Kidney (tissue), 14 donors: Measurements from ENCODE around the gene ZNF627. TPM values are rescaled to one million over a fixed set of nuclear protein-coding genes. Genes with fewer than 3 reads are reported as not detected.
"Not testable (repeated sequence)": the region's sequence is repeated elsewhere in the genome, so short reads cannot be mapped to it uniquely, and the experiment has no call there.

Experiments
- DNase-seq, 5 donors: peaks; one replicate each; pipeline ENCODE4 v3.0.0-alpha.2; 2013 to 2020
- FAIRE-seq: peaks from 2 replicates; lab custom pipeline; 2012; peaks lifted over from hg19 to GRCh38; lab: Jason Lieb, UNC
- H3K27ac ChIP-seq, 2 donors: one replicate each; pipeline ENCODE4 v1.7.0; 2013; ENCODE audit warnings: low read depth in 2 of 2, low read length in 2 of 2, inconsistent platforms in 1 of 2
- H3K27me3 ChIP-seq: one replicate; pipeline ENCODE4 v1.7.1; 2013; ENCODE audit warnings: low read length, inconsistent platforms; ENCODE audit not compliant: control insufficient read depth, insufficient read depth
- H3K36me3 ChIP-seq, 3 donors: one replicate each; pipeline versions ENCODE4 v1.7.0 to v1.7.1; 2013; ENCODE audit warnings: low read length in 3 of 3, control low read depth in 1 of 3, inconsistent platforms in 1 of 3; ENCODE audit not compliant: insufficient read depth in 3 of 3, control insufficient read depth in 2 of 3
- H3K4me1 ChIP-seq, 3 donors: one replicate each; pipeline versions ENCODE4 v1.7.0 to v1.7.1; 2013; ENCODE audit warnings: low read length in 3 of 3, inconsistent platforms in 1 of 3, low read depth in 1 of 3; ENCODE audit not compliant: control insufficient read depth in 2 of 3, insufficient read depth in 2 of 3
- H3K4me3 ChIP-seq, 3 donors: one replicate each; pipeline versions ENCODE4 v1.7.0 to v1.8.1; 2013; ENCODE audit warnings: low read length in 3 of 3, control low read depth in 1 of 3, inconsistent platforms in 1 of 3
- H3K9ac ChIP-seq, 3 donors: one replicate each; pipeline versions ENCODE4 v1.7.0 to v1.7.1; 2013; ENCODE audit warnings: low read length in 3 of 3, control low read depth in 1 of 3, inconsistent platforms in 1 of 3
- H3K9me3 ChIP-seq, 3 donors: one replicate each; pipeline versions ENCODE4 v1.7.0 to v1.7.1; 2013; ENCODE audit warnings: low read length in 3 of 3, control low read depth in 1 of 3, inconsistent platforms in 1 of 3; ENCODE audit not compliant: control insufficient read depth in 2 of 3, insufficient read depth in 1 of 3
- intact Hi-C: fragments of 100-400 bp; cut with DNase I; formaldehyde crosslinking; loops from one replicate; pipeline ENCODE4 v1.11.1; 2022
- polyA plus RNA-seq: library from polyadenylated mRNA; stranded (reverse); fragments of 350-450 nt; fragmentation: Illumina TruSeq; extraction: RNeasy Lipid Tissue Mini Kit (QIAGEN cat#74804); gene quantifications from one replicate; pipeline ENCODE4 v1.2.3, GENCODE V29; 2014; ENCODE audit warnings: low read depth, low replicate concordance; ENCODE audit not compliant: insufficient read depth
- total RNA-seq: library from RNA; stranded (reverse); fragmentation: NEBNext Ultra II Directional; extraction: Animal tissue kit (Norgen Biotek cat#: 25700); gene quantifications from one replicate; pipeline ENCODE4 v1.2.1, GENCODE V29; 2021
- TF ChIP-seq, protein P1 (sequence below): IDR thresholded peaks from 3 replicates; pipeline ENCODE4 v1.5.1; 2012; ENCODE audit warnings: mild to moderate bottlenecking, moderate library complexity, borderline replicate concordance; ENCODE audit not compliant: insufficient read depth; ENCODE audit errors: extremely low read depth
- donor health status: control.
- donor health status: control.
- donor health status: control.
- donor health status: control.
- donor health status: control.
- donor health status: DM: yes; HTN: yes; CAD: no.
- donor health status: Normal renal cell carcinoma (clear cell type).

Gene ZNF627
- total and polyA plus RNA-seq, 2 donors from 2014 or later: 8.4 to 20.8 TPM

DNA sequence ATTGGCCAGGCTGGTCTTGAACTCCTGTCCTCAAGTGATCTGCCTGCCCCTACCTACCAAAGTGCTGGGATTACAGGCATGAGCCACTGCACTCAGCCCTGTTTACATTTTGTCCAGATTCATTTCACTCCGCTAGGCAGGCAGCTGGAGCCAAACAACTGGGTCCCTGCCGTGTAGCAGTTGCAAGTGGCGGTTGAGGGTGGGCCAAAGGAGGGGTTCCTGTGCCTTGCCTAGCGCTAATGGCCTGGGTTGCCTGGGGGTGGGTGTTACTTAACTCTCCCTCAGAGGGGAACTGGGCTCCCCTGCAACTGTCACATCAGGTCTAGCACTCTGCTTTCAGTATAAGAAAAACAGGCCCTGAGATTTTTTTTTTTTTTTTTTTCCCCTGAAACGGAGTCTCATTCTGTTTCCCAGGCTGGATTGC, 27.2 kb upstream of the ZNF627 start:
- Histone ChIP-seq H3K4me3 (no peak overlapping the region), H3K4me1 (no peaks in the 10 kb centered on the region), H3K9ac (no peak overlapping the region), H3K9me3 (no peaks in the 10 kb centered on the region), H3K27me3 (no peaks in the 10 kb centered on the region), H3K27ac (no peak overlapping the region), H3K36me3 (no peaks in the 10 kb centered on the region)
- FAIRE-seq (no peak), DNase-seq (peak in 4 of 5 donors; percentile 10 to 46 (median 22))
- intact Hi-C loops: no loop called here
- TF ChIP-seq, protein P1, sequence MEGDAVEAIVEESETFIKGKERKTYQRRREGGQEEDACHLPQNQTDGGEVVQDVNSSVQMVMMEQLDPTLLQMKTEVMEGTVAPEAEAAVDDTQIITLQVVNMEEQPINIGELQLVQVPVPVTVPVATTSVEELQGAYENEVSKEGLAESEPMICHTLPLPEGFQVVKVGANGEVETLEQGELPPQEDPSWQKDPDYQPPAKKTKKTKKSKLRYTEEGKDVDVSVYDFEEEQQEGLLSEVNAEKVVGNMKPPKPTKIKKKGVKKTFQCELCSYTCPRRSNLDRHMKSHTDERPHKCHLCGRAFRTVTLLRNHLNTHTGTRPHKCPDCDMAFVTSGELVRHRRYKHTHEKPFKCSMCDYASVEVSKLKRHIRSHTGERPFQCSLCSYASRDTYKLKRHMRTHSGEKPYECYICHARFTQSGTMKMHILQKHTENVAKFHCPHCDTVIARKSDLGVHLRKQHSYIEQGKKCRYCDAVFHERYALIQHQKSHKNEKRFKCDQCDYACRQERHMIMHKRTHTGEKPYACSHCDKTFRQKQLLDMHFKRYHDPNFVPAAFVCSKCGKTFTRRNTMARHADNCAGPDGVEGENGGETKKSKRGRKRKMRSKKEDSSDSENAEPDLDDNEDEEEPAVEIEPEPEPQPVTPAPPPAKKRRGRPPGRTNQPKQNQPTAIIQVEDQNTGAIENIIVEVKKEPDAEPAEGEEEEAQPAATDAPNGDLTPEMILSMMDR: no peak

DNA sequence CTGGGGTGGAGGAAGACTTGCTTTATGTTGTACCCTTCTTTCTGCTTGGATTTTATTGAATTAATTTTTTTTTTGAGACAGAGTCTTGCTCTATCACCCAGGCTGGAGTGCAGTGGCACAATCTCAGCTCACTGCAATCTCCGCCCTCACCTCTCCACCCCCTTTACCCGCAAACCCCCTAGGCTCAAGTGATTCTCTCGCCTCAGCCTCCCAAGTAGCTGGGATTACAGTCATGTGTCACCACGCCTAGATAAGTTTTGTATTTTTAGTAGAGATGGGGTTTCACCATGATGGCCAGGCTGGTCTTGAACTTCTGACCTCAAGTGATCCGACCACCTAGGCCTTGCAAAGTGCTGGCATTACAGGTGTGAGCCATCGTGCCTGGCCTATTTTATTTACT, 23.9 kb upstream of the ZNF627 start:
- H3K36me3 ChIP-seq, H3K27me3 ChIP-seq, H3K9ac ChIP-seq, FAIRE-seq, H3K4me3 ChIP-seq, intact Hi-C loops, H3K4me1 ChIP-seq, DNase-seq, H3K27ac ChIP-seq, H3K9me3 ChIP-seq: not testable (repeated sequence)

DNA sequence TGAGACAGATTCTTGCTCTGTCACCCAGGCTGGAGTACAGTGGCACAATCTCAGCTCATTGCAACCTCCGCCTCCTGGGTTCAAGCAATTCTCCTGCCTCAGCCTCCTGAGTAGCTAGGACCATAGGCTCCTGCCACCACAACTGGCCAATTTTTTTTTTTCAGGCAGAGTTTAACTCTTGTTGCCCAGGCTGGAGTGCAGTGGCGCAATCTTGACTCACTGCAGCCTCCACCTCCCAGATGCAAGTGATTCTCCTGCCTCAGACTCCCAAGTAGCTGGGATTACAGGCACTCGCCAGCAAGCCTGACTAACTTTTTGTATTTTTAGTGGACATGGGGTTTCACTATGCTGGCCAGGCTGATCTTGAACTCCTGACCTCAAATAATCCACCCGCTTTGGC, 23.5 kb upstream of the ZNF627 start:
- FAIRE-seq, intact Hi-C loops, H3K36me3 ChIP-seq: not testable (repeated sequence)

DNA sequence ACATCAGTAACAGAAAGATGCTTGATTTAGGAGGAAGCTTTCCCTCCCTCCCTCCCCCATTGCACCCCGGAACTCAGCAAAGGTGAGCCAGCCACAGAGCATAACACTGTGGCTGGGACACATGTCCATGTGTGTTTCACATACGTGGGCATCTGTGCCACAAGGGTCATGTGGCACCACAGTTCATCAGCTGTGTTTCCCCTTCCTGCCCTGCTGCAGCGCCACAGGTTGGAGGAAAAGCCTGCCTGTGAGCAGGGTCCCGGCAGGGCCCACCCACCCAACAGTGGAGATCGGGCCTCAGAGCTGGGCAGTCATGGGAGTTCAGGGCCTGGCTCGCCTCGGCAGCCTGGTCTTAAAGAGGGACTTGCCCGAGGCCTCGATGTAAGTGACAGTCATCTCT, 22.6 kb upstream of the ZNF627 start:
- H3K9ac ChIP-seq: no peak overlapping the region
- peaks cover 0 to 10% (median 0%) of the 10 kb centered on the region in 3 donors for H3K4me1 ChIP-seq
- H3K27me3 ChIP-seq: no peaks in the 10 kb centered on the region
- TF ChIP-seq, protein P1: no peak
- H3K27ac ChIP-seq: no peak overlapping the region
- DNase-seq: no peak
- no peak for FAIRE-seq
- no peaks in the 10 kb centered on the region for H3K36me3 ChIP-seq
- no peaks in the 10 kb centered on the region for H3K9me3 ChIP-seq
- no peak overlapping the region for H3K4me3 ChIP-seq
- intact Hi-C loops: no loop called here

More for the DNA sequence above, 23.5 kb upstream of the ZNF627 start:
- H3K4me3 ChIP-seq, H3K9me3 ChIP-seq, H3K9ac ChIP-seq, H3K27me3 ChIP-seq, H3K27ac ChIP-seq, DNase-seq: not testable (repeated sequence)
- H3K4me1 ChIP-seq: peaks cover 0 to 10% (median 0%) of the 10 kb centered on the region in 3 donors
